Stimulated activated CD4-positive, alpha-beta T cell treated with anti-CD3 and anti-CD28 coated beads, Interleukin-1b, Interleukin-23, amount 100 ng/mL, for 48 hours (primary cell): ENCODE data around the gene MUC6.

Source experiments
- DNase-seq: peaks from one replicate; pipeline ENCODE4 v3.0.0-alpha.2; 2020

MUC6 gene

GRCh38 chr11:1071571-1072115 lies 35.1 kb upstream of the MUC6 start:
- no peak for DNase-seq

GRCh38 chr11:1070594-1071462 lies 34.3 kb upstream of the MUC6 start:
- DNase-seq, result no peak

- DNase-seq, result no peak
Measured at GRCh38 chr11:1069740-1070139, 33.2 kb upstream of the MUC6 start.

GRCh38 chr11:1067812-1068496 lies 31.4 kb upstream of the MUC6 start:
- no peak for DNase-seq

- no peak for DNase-seq
Measured at GRCh38 chr11:1064167-1064566, 27.6 kb upstream of the MUC6 start.

- no peak for DNase-seq
Measured at GRCh38 chr11:1062075-1062820, 25.7 kb upstream of the MUC6 start.

- DNase-seq, result no peak
Measured at GRCh38 chr11:1060852-1061616, 24.5 kb upstream of the MUC6 start.

- no peak for DNase-seq
Measured at GRCh38 chr11:1060410-1060809, 23.9 kb upstream of the MUC6 start.

- DNase-seq, result no peak
Measured at GRCh38 chr11:1059759-1060158, 23.2 kb upstream of the MUC6 start.

GRCh38 chr11:1057806-1058205 lies 21.3 kb upstream of the MUC6 start:
- no peak for DNase-seq

- no peak for DNase-seq
Measured at GRCh38 chr11:1055990-1056771, 19.7 kb upstream of the MUC6 start.

GRCh38 chr11:1055109-1055703 lies 18.7 kb upstream of the MUC6 start:
- DNase-seq, result no peak

GRCh38 chr11:1054143-1055108 lies 17.9 kb upstream of the MUC6 start:
- no peak for DNase-seq

- DNase-seq, result no peak
Measured at GRCh38 chr11:1053121-1053901, 16.8 kb upstream of the MUC6 start.

GRCh38 chr11:1052133-1053011 lies 15.9 kb upstream of the MUC6 start:
- no peak for DNase-seq

- DNase-seq, result no peak
Measured at GRCh38 chr11:1051356-1052132, 15.0 kb upstream of the MUC6 start.
